ENCODE data around the gene DTX4.

The DTX4 gene

DNA sequence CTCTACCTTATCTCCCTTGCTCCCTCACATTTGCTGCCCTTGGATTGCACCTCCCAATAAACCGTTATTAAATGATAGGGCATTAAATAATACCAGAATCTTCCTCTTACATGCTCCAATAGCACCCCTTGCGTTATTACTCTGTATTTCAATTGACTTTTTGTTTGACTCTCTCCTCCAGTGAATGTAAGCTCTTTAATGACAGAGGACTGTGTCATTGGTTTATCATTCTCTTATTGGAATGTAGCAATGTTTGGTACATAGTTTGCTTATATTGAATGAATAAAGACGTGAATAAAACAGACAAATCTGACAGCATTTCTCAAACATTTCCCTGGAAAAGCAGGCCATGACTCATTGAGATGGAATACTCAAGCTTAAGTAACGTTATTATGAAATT is 49.5 kb downstream of the DTX4 start:
- no peak for DNase-seq

- no peak for DNase-seq
Observed at GRCh38 chr11:59222464-59223060, 50.6 kb downstream of the DTX4 start.

- DNase-seq = no peak
Observed at GRCh38 chr11:59223177-59223576, 51.2 kb downstream of the DTX4 start.

- no peak for DNase-seq
Observed at GRCh38 chr11:59223611-59224010, 51.7 kb downstream of the DTX4 start.

DNA sequence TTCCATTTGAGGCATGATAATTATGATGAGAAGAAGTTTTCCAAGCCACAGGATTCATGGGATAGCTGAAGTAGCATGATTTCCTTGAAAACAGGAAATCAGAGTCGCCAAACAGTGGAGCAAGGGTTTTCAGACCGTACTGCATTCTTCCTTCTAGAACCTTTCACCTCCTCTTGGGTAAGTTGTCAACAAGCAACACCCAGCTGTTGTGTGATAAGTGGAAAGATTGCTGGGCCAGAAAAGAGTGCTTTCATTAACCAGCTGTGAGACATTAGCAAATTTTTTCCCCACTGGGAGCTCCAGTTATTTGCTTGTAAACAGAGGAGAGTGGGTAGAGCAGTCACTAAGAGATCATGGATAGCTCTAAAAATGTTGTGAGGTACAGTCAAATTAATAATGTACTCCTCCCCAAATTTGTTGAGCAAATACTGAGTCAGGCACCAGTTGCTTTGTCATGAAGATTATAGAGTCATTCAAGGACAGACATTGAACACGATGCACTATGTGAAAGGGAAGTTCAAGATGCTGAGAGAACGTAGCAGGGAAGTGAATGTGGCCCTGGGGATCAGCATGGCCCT is 52.5 kb downstream of the DTX4 start:
- no peak for DNase-seq

GRCh38 chr11:59225017-59225416 is 53.1 kb downstream of the DTX4 start:
- no peak for DNase-seq

DNA sequence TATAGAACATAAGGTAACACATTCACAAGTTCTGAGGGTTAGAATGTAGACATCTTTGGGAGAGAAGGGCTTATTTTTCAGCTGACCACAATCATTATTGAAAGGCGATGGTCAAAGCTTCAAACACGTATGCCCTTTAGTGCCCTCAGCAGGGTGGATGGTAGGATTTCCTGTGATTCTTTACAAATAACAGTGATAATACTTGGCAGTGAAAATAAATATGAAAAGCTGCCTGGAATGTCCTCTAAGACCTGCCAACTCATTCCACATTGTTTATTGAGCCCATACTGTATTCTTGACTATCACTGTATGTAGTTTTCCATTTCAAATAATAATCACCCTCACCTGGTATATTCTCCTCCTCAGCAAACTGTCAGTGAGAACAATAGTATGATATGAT is 54.5 kb downstream of the DTX4 start:
- DNase-seq = no peak

DNA sequence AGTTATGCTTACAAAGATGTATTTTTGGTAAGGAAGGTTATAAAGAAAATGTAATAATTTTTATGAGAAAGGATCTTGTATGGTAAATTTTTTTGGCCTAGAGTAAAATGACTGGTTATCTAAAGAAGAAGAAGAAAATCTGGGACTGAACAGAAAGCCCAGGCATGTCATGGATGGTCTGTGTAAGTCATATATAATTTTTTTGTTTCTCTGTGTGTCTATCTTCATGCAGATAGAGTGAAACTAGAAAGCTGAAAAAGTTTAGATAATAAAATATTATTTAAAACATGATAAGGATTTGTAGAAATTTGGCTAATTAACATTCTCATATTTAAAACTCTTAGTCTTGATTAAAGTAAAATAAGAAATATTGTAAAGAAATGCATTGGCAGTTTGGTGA is 68.4 kb downstream of the DTX4 start:
- no peak for DNase-seq

DNA sequence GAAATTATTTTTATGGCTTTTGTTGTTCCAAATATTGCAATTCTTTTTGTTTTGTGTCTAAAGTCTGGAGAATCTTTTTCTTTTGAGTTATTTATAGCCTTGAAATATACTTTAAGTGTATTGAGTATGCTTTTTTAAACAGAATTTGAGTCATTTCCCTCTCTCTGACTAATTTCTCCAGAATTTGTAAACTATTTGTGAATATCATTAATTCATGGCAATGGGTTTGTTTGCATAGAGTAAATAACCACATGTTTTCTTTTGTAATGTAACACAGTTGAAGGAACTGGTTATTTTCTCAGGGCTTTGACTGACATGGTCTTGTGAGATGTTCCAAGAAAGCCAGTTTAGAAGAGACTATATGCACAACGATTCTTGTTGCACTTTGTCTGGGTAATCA is 71.7 kb downstream of the DTX4 start:
- DNase-seq = no peak

- DNase-seq = no peak
Observed at GRCh38 chr11:59247531-59248227, 75.7 kb downstream of the DTX4 start.

GRCh38 chr11:59249535-59249934 is 77.6 kb downstream of the DTX4 start:
- no peak for DNase-seq

- DNase-seq = no peak
Observed at GRCh38 chr11:59253001-59253400, 81.1 kb downstream of the DTX4 start.

DNA sequence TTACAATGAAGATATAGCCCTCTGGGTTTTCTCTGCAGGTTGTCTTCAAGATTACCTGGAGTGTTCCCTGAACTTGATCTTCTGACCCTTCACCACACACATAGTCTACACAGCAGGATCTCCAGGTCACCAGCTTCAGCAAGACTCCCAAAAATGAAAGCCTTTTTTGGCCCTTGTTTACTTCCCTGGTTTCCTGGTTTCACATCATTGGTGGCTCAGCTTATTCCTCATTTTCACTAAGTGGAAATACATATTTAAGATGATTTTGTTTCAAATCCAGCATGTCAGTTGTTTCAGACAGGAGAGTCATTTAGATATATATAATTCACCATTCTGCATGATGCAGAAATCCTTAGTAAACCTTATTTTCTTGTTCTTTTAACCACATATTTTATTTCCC is 82.4 kb downstream of the DTX4 start:
- DNase-seq = no peak

DNA sequence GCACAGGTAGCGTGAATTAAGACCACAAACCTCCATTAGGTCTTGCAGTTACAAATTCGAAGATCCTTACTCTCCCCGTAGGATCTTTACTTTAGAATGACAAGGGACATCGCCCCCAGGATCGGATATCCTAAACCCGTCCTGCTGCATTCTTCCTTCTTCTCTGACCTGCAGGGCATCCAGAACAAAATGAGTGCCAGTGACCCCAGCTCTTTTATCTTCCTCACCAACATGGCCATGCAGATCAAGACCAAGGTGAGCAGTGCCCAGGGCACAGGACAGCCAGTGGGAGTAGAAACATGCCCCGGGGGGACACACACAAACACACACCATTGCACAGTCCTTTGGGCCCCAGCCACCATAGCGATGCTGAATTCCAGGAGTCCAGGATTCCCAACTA is 83.3 kb downstream of the DTX4 start:
- DNase-seq = no peak
